22Rv1 (cell line): ENCODE data around the gene VSIG10.

Source experiments
- ZFX ChIP-seq: fragments of 450-650 bp; IDR thresholded peaks from 2 replicates; pipeline ENCODE4 v1.6.1; 2017; ENCODE audit warnings: antibody characterized with exemption, borderline replicate concordance
- TF ChIP-seq, protein P1 (sequence below): fragments of 450-650 bp; IDR thresholded peaks from 2 replicates; pipeline ENCODE4 v1.5.1; 2017; ENCODE audit warnings: mild to moderate bottlenecking

DNA sequence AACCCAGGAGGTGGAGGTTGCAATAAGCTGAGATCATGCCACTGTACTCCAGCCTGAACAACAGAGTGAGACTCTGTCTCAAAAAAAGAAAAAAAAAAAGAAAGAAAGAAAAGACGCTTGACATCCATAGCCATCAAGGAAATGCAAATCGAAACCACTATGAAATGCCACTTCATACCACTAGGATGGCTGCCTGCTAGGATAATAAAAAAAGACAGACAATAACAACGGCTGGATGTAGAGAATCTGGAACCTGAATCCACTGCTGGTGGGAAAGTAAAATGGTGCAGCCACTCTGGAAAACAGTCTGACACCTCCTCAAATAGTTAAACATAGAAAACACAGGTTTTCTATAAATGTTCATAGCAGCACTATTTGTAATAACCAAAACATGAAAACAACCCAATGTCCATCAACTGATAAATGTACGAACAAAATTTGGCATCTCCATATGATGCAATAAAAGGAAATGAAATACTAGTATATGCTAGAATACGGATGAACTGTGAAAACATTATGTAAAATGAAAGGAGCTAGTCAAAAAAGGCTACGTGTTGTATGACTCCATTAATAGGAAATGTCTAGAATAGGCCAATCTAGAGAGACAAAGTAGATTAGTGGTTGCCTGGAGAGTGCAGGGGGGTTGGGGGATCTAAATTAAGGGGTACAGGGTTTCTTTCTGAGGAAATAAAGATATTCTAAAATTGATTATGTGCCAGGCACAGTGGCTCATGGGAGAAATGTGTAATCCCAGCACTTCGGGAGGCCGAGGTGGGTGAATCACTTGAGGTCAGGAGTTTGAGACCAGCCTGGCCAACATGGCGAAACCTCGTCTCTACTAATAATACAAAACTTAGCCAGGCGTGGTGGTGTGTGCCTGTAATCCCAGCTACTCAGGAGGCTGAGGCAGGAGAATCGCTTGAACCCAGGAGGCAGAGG lies 52.6 kb downstream of the VSIG10 start:
- TF ChIP-seq, protein P1, sequence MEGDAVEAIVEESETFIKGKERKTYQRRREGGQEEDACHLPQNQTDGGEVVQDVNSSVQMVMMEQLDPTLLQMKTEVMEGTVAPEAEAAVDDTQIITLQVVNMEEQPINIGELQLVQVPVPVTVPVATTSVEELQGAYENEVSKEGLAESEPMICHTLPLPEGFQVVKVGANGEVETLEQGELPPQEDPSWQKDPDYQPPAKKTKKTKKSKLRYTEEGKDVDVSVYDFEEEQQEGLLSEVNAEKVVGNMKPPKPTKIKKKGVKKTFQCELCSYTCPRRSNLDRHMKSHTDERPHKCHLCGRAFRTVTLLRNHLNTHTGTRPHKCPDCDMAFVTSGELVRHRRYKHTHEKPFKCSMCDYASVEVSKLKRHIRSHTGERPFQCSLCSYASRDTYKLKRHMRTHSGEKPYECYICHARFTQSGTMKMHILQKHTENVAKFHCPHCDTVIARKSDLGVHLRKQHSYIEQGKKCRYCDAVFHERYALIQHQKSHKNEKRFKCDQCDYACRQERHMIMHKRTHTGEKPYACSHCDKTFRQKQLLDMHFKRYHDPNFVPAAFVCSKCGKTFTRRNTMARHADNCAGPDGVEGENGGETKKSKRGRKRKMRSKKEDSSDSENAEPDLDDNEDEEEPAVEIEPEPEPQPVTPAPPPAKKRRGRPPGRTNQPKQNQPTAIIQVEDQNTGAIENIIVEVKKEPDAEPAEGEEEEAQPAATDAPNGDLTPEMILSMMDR, result no peak
- no peak for TF ChIP-seq ZFX
